ENCODE results near the gene RBM19. TPM values are rescaled to one million over a fixed set of nuclear protein-coding genes. Genes with fewer than 3 reads are reported as not detected.

The RBM19 gene
- total RNA-seq, 1 donor: 22.6 TPM

GRCh38 chr12:113886721-113887120 lies 79.4 kb downstream of the RBM19 start:
- no peak for TF ChIP-seq CTCF (IDR thresholded peaks at IDR 0.05; ENCODE audit: insufficient read depth, low read length)
- no peak overlapping the region for H3K4me3 ChIP-seq (ENCODE audit: low read depth, low read length)
- no peak for DNase-seq (ENCODE audit: low read depth)

- no peak for TF ChIP-seq CTCF (IDR thresholded peaks at IDR 0.05; ENCODE audit: insufficient read depth, low read length)
- DNase-seq (ENCODE audit: low read depth): no peak
- no peak overlapping the region for H3K4me3 ChIP-seq (ENCODE audit: low read depth, low read length)
Measured at GRCh38 chr12:113884392-113884791, 81.7 kb downstream of the RBM19 start.

- no peak for TF ChIP-seq CTCF (IDR thresholded peaks at IDR 0.05; ENCODE audit: insufficient read depth, low read length)
- DNase-seq (ENCODE audit: low read depth): no peak
- no peak overlapping the region for H3K4me3 ChIP-seq (ENCODE audit: low read depth, low read length)
Measured at GRCh38 chr12:113882690-113883089, 83.4 kb downstream of the RBM19 start.

- H3K4me3 ChIP-seq (ENCODE audit: low read depth, low read length): no peak overlapping the region
- no peak for DNase-seq (ENCODE audit: low read depth)
- TF ChIP-seq CTCF (IDR thresholded peaks at IDR 0.05; ENCODE audit: insufficient read depth, low read length): no peak
Measured at GRCh38 chr12:113880988-113881962, 84.8 kb downstream of the RBM19 start.

- TF ChIP-seq CTCF (IDR thresholded peaks at IDR 0.05; ENCODE audit: insufficient read depth, low read length): no peak
- DNase-seq (ENCODE audit: low read depth): no peak
Measured at GRCh38 chr12:113880326-113880725, 85.8 kb downstream of the RBM19 start.

GRCh38 chr12:113879658-113880057 lies 86.5 kb downstream of the RBM19 start:
- TF ChIP-seq CTCF (IDR thresholded peaks at IDR 0.05; ENCODE audit: insufficient read depth, low read length): no peak
- DNase-seq (ENCODE audit: low read depth): no peak

More at GRCh38 chr12:113880326-113880725, 85.8 kb downstream of the RBM19 start:
- H3K4me3 ChIP-seq (ENCODE audit: low read depth, low read length): no peak overlapping the region

More at GRCh38 chr12:113879658-113880057, 86.5 kb downstream of the RBM19 start:
- H3K4me3 ChIP-seq (ENCODE audit: low read depth, low read length): no peak overlapping the region

Measured in fibroblast of the aortic adventitia (primary cell).